ENCODE results near the gene CCDC24. TPM values are rescaled to one million over a fixed set of nuclear protein-coding genes. Genes with fewer than 3 reads are reported as not detected.

CCDC24 gene
- total RNA-seq, 1 experiment from 2014 or later = 11.8 TPM

GRCh38 chr1:44010935-44011471, 19.6 kb downstream of the CCDC24 start:
- H3K36me3 Mint-ChIP-seq (ENCODE audit: insufficient read depth in 1 of 3, low read depth in 3 of 3) = peaks cover 11 to 23% (median 19%) of the 10 kb centered on the region in 3 experiments; a peak in 6 of 7 replicates
- Histone ChIP-seq H3K4ac (ENCODE audit: low read depth, low read length) (no peak overlapping the region), H4K91ac (ENCODE audit: insufficient read length, low read depth, low read length) (no peak overlapping the region), H3K4me2 (ENCODE audit: insufficient read depth, insufficient read length, low read length) (no peak overlapping the region), H2BK12ac (ENCODE audit: insufficient read length, low read depth, low read length) (no peak overlapping the region), H2BK5ac (ENCODE audit: insufficient read length, low read length) (no peak overlapping the region), H3K4me1 (ENCODE audit: insufficient read depth, low read length) (peaks cover 3% of the 10 kb centered on the region; the same call in 1 of the 2 replicates), H2AK5ac (ENCODE audit: insufficient read length, low read length) (no peak overlapping the region), H4K5ac (ENCODE audit: insufficient read length, low read depth, low read length) (no peak overlapping the region), H2BK120ac (ENCODE audit: low read depth, low read length, poor library complexity, severe bottlenecking) (no peak overlapping the region), H3K56ac (ENCODE audit: insufficient read length, low read depth, low read length) (no peak overlapping the region), H3K9me3 (ENCODE audit: control insufficient read depth, low read depth, low read length) (no peaks in the 10 kb centered on the region), H2BK15ac (ENCODE audit: low read depth, low read length) (no peak overlapping the region), H3K23ac (ENCODE audit: insufficient read length, low read depth, low read length) (no peak overlapping the region), H3K18ac (ENCODE audit: insufficient read length, low read depth, low read length) (no peak overlapping the region), H3K27me3 (ENCODE audit: insufficient read depth, low read length) (no peaks in the 10 kb centered on the region), H2AFZ (ENCODE audit: low read length) (no peak overlapping the region), H3K79me2 (ENCODE audit: insufficient read depth, low read length) (no peaks in the 10 kb centered on the region), H3K27ac (ENCODE audit: insufficient read length, low read depth, low read length) (no peak overlapping the region), H3K23me2 (ENCODE audit: insufficient read length, low read depth, low read length, poor library complexity, severe bottlenecking) (no peaks in the 10 kb centered on the region), H3T11ph (ENCODE audit: low read length) (no peak overlapping the region), H4K20me1 (ENCODE audit: control insufficient read depth, insufficient read depth, insufficient read length) (no peaks in the 10 kb centered on the region), H3K9ac (ENCODE audit: extremely low read depth, insufficient read length, low read length) (no peak overlapping the region), H2BK20ac (ENCODE audit: low read depth, low read length, poor library complexity, severe bottlenecking) (no peak overlapping the region), H4K8ac (replicated peaks; ENCODE audit: insufficient read length, low read depth, low read length) (no peak overlapping the region), H3K79me1 (ENCODE audit: insufficient read depth, low read depth, low read length, poor library complexity, severe bottlenecking) (no peaks in the 10 kb centered on the region), H3K14ac (ENCODE audit: insufficient read depth, low read length) (no peak overlapping the region)
- no CpG with 5 or more reads among the region's 11 CpGs for whole genome bisulfite sequencing (ENCODE audit: extremely low coverage, insufficient read length, low lambda C conversion rate)
- no peaks in the 10 kb centered on the region; the same call in 1 of the 2 replicates for H3K27me3 Mint-ChIP-seq (ENCODE audit: low read depth)
- DNase-seq = no peak
- no peaks in the 10 kb centered on the region for H3K9me3 Mint-ChIP-seq
- H3K4me3 Mint-ChIP-seq = no peak overlapping the region
- peaks cover 12 to 19% of the 10 kb centered on the region in 2 experiments for H3K4me1 Mint-ChIP-seq
- TF ChIP-seq CTCF (conservative IDR thresholded peaks at IDR 0.05) = no peak
- no peak overlapping the region; a peak in 1 of 7 replicates for H3K27ac Mint-ChIP-seq

Measured in H9 (cell line).